ENCODE results near the gene GRK1. TPM values are rescaled to one million over a fixed set of nuclear protein-coding genes. Genes with fewer than 3 reads are reported as not detected.
"Not testable (repeated sequence)": the region's sequence is repeated elsewhere in the genome, so short reads cannot be mapped to it uniquely, and the experiment has no call there.

The GRK1 gene
- total RNA-seq, 1 donor from 2014 or later = 0.09 TPM

- DNase-seq (ENCODE audit: low spot score) (no peak), ATAC-seq (no peak)
Measured at GRCh38 chr13:113747291-113747833, 80.3 kb downstream of the GRK1 start.

GRCh38 chr13:113748101-113748861, 81.3 kb downstream of the GRK1 start:
- ATAC-seq (peak; percentile 20), DNase-seq (ENCODE audit: low spot score) (no peak)
- intact Hi-C loops (cut with DNase I) = no loop called here

More at GRCh38 chr13:113747291-113747833, 80.3 kb downstream of the GRK1 start:
- intact Hi-C loops (cut with DNase I) = no loop called here

- peak; percentile 14 for ATAC-seq
- intact Hi-C loops (cut with DNase I) = no loop called here
- DNase-seq (ENCODE audit: low spot score) = no peak
Measured at GRCh38 chr13:113748862-113749451, 81.9 kb downstream of the GRK1 start.

- peak; percentile 24 for ATAC-seq
- intact Hi-C loops (cut with DNase I) = no loop called here
- no peak for DNase-seq (ENCODE audit: low spot score)
Measured at GRCh38 chr13:113749507-113749906, 82.5 kb downstream of the GRK1 start.

GRCh38 chr13:113749967-113750366, 82.9 kb downstream of the GRK1 start:
- DNase-seq (ENCODE audit: low spot score) (no peak), ATAC-seq (no peak)
- intact Hi-C loops (cut with DNase I) = no loop called here

- DNase-seq (ENCODE audit: low spot score) (no peak), ATAC-seq (no peak)
- intact Hi-C loops (cut with DNase I) = no loop called here
Measured at GRCh38 chr13:113750554-113751399, 83.8 kb downstream of the GRK1 start.

GRCh38 chr13:113751491-113751890, 84.5 kb downstream of the GRK1 start:
- DNase-seq (ENCODE audit: low spot score) (no peak), ATAC-seq (no peak)
- intact Hi-C loops (cut with DNase I) = no loop called here

GRCh38 chr13:113752211-113752986, 85.4 kb downstream of the GRK1 start:
- ATAC-seq; DNase-seq (ENCODE audit: low spot score); intact Hi-C loops (cut with DNase I): not testable (repeated sequence)

GRCh38 chr13:113753171-113753570, 86.2 kb downstream of the GRK1 start:
- ATAC-seq (no peak), DNase-seq (ENCODE audit: low spot score) (no peak)
- intact Hi-C loops (cut with DNase I) = no loop called here

GRCh38 chr13:113754242-113754641, 87.2 kb downstream of the GRK1 start:
- DNase-seq (ENCODE audit: low spot score) (no peak), ATAC-seq (no peak)
- intact Hi-C loops (cut with DNase I) = no loop called here

GRCh38 chr13:113754691-113755090, 87.7 kb downstream of the GRK1 start:
- no peak for ATAC-seq
- intact Hi-C loops (cut with DNase I) = no loop called here
- DNase-seq (ENCODE audit: low spot score) = no peak

- DNase-seq (ENCODE audit: low spot score) = peak; percentile 36
- intact Hi-C loops (cut with DNase I) = no loop called here
- no peak for ATAC-seq
Measured at GRCh38 chr13:113756441-113757097, 89.5 kb downstream of the GRK1 start.

GRCh38 chr13:113758651-113759524, 91.9 kb downstream of the GRK1 start, which contains the start of gene TMEM255B:
TSS of gene TMEM255B (plus strand) at chr13:113759226. CDS start at chr13:113759270, 44 bp downstream.
- peak; percentile 93 for DNase-seq (ENCODE audit: low spot score)
- ATAC-seq = peak; percentile 96
- intact Hi-C loops (cut with DNase I) = no loop called here

GRCh38 chr13:113759525-113760137, 92.6 kb downstream of the GRK1 start:
- DNase-seq (ENCODE audit: low spot score) (peak; percentile 66), ATAC-seq (peak; percentile 40)
- intact Hi-C loops (cut with DNase I) = no loop called here

GRCh38 chr13:113761136-113761535, 94.1 kb downstream of the GRK1 start:
- DNase-seq (ENCODE audit: low spot score) (peak; percentile 23), ATAC-seq (no peak)
- intact Hi-C loops (cut with DNase I) = no loop called here

GRCh38 chr13:113762075-113762474, 95.1 kb downstream of the GRK1 start:
- ATAC-seq (no peak), DNase-seq (ENCODE audit: low spot score) (no peak)
- intact Hi-C loops (cut with DNase I) = no loop called here

- intact Hi-C loops (cut with DNase I) = no loop called here
- DNase-seq (ENCODE audit: low spot score) (peak; percentile 8), ATAC-seq (no peak)
Measured at GRCh38 chr13:113762538-113762937, 95.5 kb downstream of the GRK1 start.

Data from sciatic nerve (tissue), 2 donors.